Calu3 (cell line): ENCODE results near the gene CNTLN. TPM values are rescaled to one million over a fixed set of nuclear protein-coding genes. Genes with fewer than 3 reads are reported as not detected.
"Not testable (repeated sequence)": the region's sequence is repeated elsewhere in the genome, so short reads cannot be mapped to it uniquely, and the experiment has no call there.

Experiments
- BruUV-seq: library from RNA; stranded (reverse); fragments of 400-500 nt; replicated peaks from 2 replicates; lab custom pipeline; 2021; lab: Mats Ljungman, UMichigan
- CTCF ChIA-PET: fragments of 300-600 bp; sonication (Branson Sonifier 250); formaldehyde crosslinking; loops from one replicate; lab custom pipeline; 2022; ENCODE audit warnings: antibody characterized with exemption; lab: Charles Lee
- DNase-seq: peaks from one replicate; pipeline ENCODE4 v3.0.0; 2022
- H3K27ac Mint-ChIP-seq: one replicate; pipeline ENCODE4 v1.8.0; 2022; ENCODE audit warnings: mixed read lengths; ENCODE audit not compliant: unreplicated experiment
- H3K27me3 Mint-ChIP-seq: one replicate; pipeline ENCODE4 v1.8.0; 2022; ENCODE audit warnings: mixed read lengths; ENCODE audit not compliant: unreplicated experiment
- H3K36me3 Mint-ChIP-seq: one replicate; pipeline ENCODE4 v1.8.0; 2022; ENCODE audit warnings: mild to moderate bottlenecking, moderate library complexity, mixed read lengths; ENCODE audit not compliant: insufficient read depth, unreplicated experiment
- H3K4me1 Mint-ChIP-seq: one replicate; pipeline ENCODE4 v1.8.0; 2022; ENCODE audit warnings: mild to moderate bottlenecking, low read depth, mixed read lengths; ENCODE audit not compliant: unreplicated experiment
- H3K4me3 Mint-ChIP-seq: one replicate; pipeline ENCODE4 v1.8.0; 2022; ENCODE audit warnings: mild to moderate bottlenecking, low read depth, moderate library complexity, mixed read lengths; ENCODE audit not compliant: unreplicated experiment
- H3K9me3 Mint-ChIP-seq: one replicate; pipeline ENCODE4 v1.8.0; 2022; ENCODE audit warnings: low read depth, mixed read lengths; ENCODE audit not compliant: unreplicated experiment
- CTCF ChIP-seq: fragments of 200-600 bp; IDR thresholded peaks from one replicate; pipeline ENCODE4 v1.8.0; 2022; ENCODE audit warnings: antibody characterized with exemption; ENCODE audit not compliant: unreplicated experiment
- intact Hi-C: fragments of 100-400 bp; cut with micrococcal nuclease; formaldehyde crosslinking; loops from one replicate; pipeline ENCODE4 v1.10.0; 2022; ENCODE audit not compliant: unreplicated experiment
- total RNA-seq: library from RNA; stranded (reverse); gene quantifications from 2 replicates; pipeline ENCODE4 v1.2.3, GENCODE V29; 2022

CNTLN gene
- total RNA-seq, 1 experiment from 2014 or later: 6.7 TPM

- DNase-seq: no peak
- Mint-ChIP-seq H3K9me3 (no peaks in the 10 kb centered on the region), H3K4me1 (no peaks in the 10 kb centered on the region), H3K4me3 (no peak overlapping the region), H3K36me3 (peaks cover 5% of the 10 kb centered on the region), H3K27ac (no peak overlapping the region), H3K27me3 (no peaks in the 10 kb centered on the region)
- TF ChIP-seq CTCF: no peak
- intact Hi-C loops: no loop called here
- BruUV-seq: no TSS peak
- CTCF ChIA-PET: no interaction called here
Measured at GRCh38 chr9:17342696-17343095, 207.9 kb downstream of the CNTLN start.

- intact Hi-C loops: no loop called here
- H3K9me3 Mint-ChIP-seq: no peaks in the 10 kb centered on the region
- no peaks in the 10 kb centered on the region for H3K4me1 Mint-ChIP-seq
- no peak for TF ChIP-seq CTCF
- H3K27ac Mint-ChIP-seq: no peak overlapping the region
- no peak for DNase-seq
- H3K36me3 Mint-ChIP-seq: no peaks in the 10 kb centered on the region
- H3K27me3 Mint-ChIP-seq: no peaks in the 10 kb centered on the region
- CTCF ChIA-PET: no interaction called here
- no peak overlapping the region for H3K4me3 Mint-ChIP-seq
- BruUV-seq: no TSS peak
Measured at GRCh38 chr9:17349831-17350230, 215.0 kb downstream of the CNTLN start.

- H3K36me3 Mint-ChIP-seq, H3K4me3 Mint-ChIP-seq, CTCF ChIA-PET, H3K27me3 Mint-ChIP-seq, H3K27ac Mint-ChIP-seq, BruUV-seq, H3K9me3 Mint-ChIP-seq, DNase-seq, intact Hi-C loops, H3K4me1 Mint-ChIP-seq: not testable (repeated sequence)
Measured at GRCh38 chr9:17354006-17354405, 219.2 kb downstream of the CNTLN start.

- no peak for TF ChIP-seq CTCF
- no peaks in the 10 kb centered on the region for H3K27me3 Mint-ChIP-seq
- no peak for DNase-seq
- no peaks in the 10 kb centered on the region for H3K4me1 Mint-ChIP-seq
- intact Hi-C loops: no loop called here
- no peak overlapping the region for H3K27ac Mint-ChIP-seq
- H3K4me3 Mint-ChIP-seq: no peak overlapping the region
- no peaks in the 10 kb centered on the region for H3K36me3 Mint-ChIP-seq
- CTCF ChIA-PET: no interaction called here
- no peaks in the 10 kb centered on the region for H3K9me3 Mint-ChIP-seq
- BruUV-seq: no TSS peak
Measured at GRCh38 chr9:17361378-17361777, 226.5 kb downstream of the CNTLN start.

GRCh38 chr9:17367035-17367434, 232.2 kb downstream of the CNTLN start:
- no TSS peak for BruUV-seq
- Mint-ChIP-seq H3K4me1 (no peaks in the 10 kb centered on the region), H3K36me3 (no peaks in the 10 kb centered on the region), H3K4me3 (no peak overlapping the region), H3K9me3 (no peaks in the 10 kb centered on the region), H3K27ac (no peak overlapping the region), H3K27me3 (no peaks in the 10 kb centered on the region)
- CTCF ChIA-PET: no interaction called here
- no peak for TF ChIP-seq CTCF
- intact Hi-C loops: no loop called here
- no peak for DNase-seq
